HG03139 (cell line): ENCODE data around the gene DVL1.

Source experiments
- ATAC-seq: cut with Tn5 transposase; IDR thresholded peaks from one replicate; pipeline ENCODE4 v1.9.1; 2021; ENCODE audit not compliant: unreplicated experiment

The DVL1 gene

DNA sequence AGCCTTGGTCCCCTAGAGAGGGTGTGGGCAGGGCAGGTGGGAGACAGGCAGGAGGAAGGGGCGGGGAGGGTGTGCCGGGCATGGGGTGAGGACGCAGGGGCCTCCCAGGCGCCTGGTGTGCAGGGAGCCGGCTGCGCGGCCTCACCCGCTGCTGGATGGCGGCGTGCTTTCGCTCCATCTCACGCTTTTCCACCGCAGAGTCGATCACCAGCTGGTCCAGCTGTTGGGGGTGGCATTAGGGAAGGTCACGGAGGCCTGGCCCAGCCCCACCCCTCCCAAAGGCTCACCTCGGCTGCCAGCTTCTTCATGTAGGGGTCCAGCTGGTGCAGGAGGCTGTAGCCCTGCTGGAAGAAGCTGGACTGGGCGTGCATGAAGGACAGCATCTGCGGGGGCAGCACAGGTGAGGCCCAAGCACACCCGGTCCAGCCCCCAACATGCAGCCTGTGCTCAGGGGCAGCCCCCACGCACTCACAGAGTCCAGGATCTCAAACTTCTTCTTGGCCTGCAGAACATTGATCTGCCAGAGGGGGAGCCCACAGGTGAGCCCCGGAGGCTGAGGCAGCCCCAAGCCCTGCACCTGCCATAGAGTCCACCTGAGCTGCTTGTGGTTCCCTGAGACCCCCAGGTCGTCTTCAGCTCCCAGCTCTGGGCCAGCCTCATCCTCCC, 49.4 kb downstream of the DVL1 start:
- no peak for ATAC-seq

DNA sequence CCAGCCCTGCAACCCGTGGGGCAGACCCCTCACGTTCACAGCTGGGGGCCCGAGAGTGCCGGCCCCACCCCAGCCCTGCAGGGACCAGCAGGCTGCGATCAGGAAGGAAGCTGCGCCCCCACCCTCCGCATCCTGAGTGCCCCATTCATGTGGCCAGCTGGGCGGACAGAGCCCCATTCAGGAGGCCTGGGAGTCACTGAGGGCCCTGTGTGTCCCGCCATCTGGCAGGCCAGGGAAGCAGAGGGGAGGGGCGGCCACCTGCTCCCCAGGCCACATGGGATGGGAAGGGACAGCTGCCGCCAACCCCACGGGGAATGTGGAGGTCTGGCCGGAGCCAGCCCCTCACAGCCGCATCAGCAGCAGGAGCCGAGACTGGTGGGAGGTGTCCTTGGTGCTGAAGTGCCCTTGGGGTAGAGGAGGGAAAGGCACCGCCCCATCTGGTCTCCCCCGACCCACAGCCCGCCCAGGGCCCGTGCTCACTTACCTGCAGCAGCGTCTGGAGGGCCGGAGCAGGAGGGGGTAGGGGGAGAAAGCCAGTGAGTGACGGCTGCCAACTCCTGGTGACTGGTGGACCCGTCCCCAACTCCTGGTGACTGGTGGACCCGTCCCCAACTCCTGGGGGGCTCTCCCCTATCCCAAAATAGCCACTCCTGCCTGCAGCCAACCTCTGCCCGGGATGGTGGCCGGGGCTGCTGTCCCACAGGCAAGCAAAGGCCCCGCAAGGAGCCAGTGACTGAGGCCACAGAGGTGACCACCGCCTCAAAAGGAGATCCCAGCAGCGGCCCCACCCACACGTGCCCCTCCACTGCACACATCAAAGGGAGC, 50.1 kb downstream of the DVL1 start:
- ATAC-seq, result no peak

DNA sequence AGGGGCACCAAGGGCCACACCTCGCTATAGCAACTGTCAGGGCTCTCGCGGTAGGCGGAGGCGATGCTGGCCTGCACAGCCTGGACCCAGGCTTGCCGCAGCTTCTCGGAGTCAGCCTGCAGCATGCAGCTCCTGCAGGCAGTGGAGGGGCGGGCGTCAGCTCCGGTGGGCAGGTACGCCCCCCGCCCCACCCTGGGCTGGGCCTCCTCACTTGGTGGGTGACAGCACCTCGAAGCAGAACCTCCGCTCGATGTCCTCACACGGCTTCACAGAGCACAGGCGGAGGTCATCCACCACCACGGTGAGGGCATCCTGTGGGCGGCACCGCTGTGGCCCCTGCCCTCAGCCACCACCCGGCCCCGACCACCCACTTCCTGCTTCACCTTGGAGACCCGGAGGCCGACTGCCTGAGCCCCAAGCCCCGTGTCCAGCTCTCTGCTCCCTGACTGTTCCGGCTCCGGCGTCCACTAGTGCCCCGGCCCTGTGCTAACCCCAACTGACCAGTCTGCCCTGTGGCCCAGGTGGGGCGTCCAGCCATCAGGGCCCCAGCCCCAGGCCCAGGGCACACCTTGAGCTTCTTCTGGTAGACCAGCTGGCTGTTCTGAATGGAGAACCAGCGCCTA, 51.3 kb downstream of the DVL1 start:
- ATAC-seq, result no peak

DNA sequence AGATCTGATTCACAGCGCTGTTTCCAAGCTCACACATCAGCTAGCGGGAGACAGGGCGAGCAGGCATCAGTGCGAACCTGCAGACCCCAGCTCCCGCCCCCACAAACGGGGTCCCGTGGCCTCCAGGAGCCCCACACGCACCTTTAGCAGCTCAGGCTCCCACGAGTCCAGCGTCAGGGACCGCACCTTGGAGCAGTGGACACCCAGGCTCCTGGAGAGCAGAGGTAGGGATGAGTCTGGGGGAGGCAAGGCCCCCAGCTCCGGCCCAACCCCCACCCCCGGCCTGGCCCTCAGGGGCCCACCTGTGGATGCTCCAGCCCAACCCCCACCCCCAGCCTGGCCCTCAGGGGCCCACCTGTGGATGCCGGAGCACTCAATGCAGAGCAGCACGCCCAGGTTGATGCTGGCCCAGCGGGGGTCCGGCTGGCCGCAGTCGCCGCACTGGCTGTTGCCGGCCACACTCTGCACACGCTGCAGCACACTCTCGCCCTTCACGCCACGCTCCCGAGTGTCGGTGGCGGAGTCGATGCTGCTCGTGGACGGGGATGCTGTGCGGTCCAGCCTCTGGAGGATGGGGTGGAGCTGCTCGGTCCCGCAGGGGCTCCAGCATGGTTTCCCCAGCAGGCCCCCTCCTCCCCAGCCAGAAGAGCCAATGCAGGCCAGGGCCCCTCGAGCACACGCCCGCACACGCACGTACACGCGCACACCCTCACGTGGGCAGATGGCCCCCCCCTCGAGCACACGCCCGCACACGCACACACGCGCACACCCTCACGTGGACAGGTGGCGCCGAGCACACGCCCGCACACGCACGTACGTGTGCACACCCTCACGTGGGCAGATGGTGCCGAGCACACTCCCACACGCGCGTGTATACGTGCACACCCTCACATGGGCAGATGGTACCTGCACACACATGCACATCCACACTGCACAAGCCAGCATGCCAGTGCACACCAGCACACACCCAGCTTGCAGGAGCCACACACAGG, 52.9 kb downstream of the DVL1 start:
- ATAC-seq, result no peak

DNA sequence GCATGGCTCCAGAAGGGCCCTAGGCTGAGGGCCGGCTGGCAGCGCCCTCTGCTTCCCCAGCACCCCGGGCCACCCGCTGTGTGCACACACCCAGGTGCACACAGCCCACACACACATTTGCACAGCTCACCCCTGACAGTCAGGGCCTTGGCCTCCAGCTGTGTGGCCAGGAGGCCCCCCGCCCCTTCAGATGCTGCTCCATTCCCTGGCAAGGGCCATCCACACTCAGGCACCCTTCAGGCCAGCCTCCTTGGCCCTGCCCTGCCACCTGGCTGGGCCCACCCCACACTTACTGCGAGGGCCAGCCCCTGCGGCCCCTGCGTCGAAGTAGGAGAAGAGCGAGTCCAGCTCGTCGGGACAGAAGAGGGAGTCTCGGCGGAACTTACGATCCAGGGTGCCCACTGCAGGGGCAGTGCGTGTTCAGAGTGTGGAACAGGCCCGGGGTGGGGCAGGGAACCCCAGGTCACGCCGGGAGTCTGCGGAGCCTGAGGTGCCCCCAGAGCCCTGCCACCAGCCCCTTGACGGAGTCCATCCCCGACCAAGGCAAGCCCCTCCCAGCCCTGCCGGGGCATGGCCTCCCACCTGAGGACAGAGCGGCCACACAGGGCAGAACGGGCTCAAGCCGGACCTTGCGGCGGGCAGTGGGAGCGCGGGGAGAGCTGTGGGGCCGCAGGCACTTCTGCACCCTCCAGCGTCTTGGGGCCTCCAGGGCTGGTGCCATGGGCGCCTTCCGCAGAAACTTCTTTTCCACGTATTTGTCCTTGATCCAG, 53.9 kb downstream of the DVL1 start:
- no peak for ATAC-seq

DNA sequence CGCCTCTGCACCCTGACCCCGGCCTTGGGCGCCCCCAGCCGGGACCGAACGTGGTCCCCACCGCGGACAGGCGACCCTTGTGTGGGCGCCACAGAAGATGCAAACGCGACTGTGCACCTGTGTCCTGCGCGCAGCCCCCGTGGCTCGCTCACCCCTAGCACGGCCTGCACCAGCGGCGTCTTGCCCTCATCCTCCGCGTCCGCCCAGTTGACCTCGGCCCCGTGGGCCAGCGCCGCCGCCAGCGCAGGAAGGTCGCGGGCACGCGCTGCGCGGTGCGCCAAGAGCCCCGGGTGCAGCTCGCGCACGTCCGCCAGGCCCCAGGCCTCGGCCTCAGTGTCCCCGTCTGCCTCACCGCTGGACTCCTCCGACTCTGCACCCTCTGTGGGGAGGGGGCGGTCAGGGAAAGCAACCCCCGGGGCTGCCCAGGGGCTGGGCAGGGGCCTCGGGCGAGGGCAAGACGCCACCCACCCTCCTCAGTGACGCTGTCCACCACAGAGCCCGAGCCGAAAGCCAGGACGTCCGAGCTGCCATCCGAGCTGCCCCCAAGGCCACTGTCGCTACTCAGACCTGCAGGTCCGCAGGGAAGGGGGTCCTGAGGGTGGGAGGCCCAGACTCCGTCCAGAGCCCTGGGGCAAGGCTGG, 54.8 kb downstream of the DVL1 start:
- no peak for ATAC-seq

DNA sequence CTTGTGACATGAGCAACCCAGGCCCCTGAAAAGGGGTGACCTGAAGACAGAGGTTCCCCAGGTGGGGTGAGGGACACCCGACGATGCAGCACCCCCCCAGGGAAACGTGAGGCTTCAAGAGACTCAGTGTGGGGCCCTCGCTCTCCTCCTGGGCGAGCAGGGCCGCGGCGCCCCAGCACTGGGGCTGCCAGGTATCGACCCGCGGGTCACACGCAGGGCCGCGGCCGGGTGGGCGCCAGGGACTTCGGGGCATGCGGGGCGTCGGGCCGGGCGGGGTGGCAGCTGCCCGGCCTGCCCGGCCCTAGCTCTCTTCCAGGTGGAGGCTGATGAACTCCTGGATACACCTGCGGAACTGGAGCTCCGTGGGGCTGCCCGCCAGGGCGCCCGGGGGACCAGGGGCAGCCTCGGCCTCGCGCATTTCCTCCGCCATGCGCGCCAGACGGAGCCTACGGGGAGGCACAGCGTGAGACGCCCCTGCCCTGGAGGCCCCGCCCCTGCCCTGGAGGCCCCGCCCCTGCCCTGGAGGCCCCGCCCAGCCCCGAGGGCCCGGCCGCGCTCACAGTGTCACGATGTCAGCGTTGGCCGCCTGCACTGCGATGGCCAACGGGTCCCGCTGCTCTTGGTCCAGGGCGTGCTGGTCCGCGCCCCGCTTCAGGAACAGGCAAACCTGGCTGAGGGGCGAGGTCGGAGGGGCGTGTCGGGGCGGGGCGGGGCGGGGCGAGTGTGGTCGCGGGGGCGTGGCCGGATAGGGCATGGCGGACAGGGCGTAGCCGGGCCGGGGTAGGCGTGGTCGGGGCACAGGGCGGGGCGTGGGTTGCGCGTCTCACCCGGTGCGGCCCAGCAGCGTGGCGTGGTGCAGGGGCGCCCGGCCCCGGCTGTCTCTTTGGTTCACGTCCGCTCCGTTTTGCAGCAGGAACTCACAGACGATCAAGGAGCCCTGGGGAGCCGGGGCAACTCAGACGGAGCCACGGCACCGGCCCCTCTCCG, 55.7 kb downstream of the DVL1 start:
- no peak for ATAC-seq

DNA sequence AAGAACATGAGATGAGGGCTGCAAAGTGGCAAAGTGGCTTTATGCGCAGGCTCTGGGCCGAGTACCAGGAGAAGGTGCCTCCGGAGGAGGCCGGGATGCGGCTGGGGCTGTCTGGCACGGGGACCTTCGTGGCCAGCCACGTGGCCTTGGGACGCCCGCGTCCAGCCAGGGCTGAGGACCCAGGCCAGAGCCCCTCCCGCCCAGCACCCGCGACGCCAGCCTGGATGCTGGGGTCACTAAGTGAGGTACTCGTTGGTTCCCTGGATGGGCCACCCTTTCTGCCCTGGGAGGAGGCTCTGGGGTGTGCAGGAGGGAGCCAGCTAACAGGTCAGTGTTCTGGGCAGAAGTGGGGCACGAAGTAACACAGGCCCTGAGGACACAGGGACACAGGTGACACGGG, 56.4 kb downstream of the DVL1 start:
- no peak for ATAC-seq

DNA sequence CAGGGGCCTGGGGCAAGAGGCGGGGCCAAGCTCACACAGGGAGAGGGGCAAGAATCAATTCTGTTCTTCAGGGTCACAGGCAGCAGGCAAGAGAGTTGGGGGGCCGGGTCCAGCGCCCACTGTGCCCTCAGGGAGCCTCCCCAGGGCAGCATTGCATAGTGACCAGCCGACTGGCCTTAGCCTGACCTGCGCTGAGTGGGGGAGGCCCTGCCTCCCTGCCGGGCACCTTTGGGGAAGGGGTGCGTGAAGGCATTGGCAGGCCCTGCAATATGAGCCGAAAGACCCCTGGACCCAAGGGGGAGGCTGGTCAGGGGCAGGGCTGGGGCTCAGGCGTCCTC, 56.8 kb downstream of the DVL1 start:
- no peak for ATAC-seq

DNA sequence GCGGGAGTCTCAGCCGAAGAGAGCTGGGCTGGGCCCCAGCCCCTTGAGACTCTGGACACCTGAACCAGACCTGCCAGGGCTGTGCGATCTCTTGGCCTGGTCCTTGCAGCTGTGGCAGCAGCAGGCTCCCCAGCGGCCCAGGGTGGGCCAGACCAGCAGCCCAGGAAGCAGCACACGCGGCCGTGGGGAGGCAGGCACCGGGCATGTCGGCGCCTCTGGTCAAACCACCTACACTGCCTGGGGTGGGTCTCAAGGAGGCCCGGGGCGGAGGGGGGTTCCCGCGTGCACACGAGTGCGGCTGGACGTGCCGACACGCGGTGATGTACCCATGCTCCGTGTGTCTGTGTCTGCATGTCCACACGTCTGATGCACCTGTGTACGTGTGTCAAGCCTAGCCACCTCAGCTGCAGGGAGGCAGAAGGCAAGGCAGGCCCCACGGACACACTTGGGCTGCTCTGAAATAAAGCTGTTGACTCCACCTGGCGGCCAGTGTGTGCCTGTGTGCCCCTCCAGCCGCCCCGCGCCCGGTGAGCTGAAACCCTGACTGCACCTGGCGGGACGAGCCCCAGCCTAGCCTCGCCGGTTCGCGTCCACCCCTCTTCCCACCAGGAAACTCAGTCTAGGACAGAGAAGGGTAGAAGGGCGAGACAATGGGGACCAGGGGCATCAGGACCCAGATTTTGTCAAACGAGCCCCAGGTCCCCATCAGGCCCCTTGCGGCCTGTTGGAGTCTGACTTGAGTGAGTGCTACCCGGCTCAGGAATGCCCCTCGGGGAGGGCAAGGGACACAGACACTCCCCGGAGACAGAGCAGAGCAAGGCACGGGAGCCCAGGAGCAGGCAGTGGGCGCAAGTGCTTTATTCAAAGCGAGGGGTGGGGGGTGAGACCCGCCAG, 57.4 kb downstream of the DVL1 start:
- ATAC-seq, result no peak

DNA sequence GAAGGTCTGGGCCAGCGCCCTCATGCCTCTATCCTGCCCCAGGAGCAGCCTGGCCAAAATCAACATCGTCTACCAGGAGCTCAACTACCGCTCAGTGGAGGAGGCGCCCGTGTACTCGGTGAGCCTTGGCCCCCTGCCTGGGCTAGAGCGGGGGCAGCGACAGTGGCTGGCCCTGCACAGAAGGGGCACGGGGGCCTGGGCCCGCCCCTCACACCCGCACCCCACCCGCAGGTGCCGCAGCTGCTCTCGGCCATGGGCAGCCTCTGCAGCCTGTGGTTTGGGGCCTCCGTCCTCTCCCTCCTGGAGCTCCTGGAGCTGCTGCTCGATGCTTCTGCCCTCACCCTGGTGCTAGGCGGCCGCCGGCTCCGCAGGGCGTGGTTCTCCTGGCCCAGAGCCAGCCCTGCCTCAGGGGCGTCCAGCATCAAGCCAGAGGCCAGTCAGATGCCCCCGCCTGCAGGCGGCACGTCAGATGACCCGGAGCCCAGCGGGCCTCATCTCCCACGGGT, 58.1 kb downstream of the DVL1 start:
- ATAC-seq, result no peak

DNA sequence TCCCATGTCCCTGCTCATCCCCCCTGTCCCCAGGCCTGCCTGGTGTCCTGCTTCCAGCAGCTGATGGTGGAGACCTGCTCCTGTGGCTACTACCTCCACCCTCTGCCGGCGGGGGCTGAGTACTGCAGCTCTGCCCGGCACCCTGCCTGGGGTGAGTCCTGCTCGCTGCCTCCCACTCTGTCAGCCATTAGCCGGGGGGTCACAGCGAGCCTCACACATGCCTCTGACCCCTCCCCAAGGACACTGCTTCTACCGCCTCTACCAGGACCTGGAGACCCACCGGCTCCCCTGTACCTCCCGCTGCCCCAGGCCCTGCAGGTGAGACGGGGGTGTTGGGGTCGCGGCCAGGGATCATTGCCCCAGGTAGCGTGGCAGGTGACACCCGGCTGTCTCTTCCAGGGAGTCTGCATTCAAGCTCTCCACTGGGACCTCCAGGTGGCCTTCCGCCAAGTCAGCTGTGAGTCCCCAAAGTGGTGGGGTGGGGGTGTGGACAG, 58.9 kb downstream of the DVL1 start:
- ATAC-seq, result no peak

DNA sequence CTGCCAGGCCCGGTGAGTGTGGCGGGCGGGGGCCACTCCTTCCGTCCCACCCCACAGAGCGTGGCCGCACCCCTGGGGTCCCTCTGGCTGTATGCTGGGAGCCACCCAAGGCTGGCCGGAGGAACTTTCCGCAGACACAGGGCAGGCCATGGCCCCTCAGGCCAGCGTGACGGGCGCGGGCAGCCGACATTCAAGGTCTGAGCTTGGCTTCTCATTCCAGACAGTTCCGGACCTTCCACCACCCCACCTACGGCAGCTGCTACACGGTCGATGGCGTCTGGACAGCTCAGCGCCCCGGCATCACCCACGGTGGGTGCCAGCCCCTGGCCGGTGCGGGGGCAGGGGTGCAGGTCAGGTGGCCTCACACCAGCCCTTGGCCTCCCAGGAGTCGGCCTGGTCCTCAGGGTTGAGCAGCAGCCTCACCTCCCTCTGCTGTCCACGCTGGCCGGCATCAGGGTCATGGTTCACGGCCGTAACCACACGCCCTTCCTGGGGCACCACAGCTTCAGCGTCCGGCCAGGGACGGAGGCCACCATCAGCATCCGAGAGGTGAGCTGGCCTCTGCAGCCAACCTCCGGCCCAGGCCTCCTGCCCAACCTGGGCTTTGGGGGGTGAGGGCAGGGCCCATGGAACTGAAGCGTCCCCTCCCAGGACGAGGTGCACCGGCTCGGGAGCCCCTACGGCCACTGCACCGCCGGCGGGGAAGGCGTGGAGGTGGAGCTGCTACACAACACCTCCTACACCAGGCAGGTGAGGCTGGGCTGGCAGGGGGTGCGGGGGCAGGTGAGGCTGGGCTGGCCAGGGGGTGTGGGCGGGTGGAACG, 61.7 kb downstream of the DVL1 start:
- no peak for ATAC-seq

DNA sequence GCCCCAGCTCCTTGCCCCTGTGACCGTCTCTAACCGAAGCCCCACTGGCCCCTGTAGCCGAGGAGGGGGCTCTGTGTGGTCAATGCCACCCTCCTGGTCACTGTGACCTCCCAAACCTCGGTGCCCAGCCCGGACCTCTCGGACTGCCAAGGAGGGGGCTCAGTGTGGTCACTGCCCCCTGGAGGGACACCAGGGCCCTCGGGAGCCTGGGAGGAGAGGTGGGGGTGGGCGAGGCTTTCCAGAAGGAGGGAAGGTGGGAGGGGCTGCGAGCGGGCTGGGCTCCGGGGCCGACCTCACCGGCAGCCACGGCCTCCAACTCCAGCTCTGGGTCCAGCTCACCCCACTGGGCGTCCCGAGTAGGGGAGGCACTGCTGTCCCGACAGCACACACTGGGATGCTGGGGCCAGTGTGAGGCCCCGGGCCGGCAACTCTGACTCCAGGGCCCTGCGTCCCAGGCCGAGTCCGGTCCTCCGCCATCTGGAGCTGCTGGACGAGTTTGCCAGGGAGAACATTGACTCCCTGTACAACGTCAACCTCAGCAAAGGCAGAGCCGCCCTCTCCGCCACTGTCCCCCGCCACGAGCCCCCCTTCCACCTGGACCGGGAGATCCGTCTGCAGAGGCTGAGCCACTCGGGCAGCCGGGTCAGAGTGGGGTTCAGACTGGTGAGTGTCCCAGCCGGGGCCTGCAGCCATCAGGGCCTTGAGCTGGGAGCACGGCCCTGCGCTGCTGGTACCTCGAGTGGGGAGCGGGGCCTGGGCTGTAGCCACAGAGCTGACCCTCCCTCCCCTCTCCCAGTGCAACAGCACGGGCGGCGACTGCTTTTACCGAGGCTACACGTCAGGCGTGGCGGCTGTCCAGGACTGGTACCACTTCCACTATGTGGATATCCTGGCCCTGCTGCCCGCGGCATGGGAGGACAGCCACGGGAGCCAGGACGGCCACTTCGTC, 62.6 kb downstream of the DVL1 start:
- no peak for ATAC-seq

DNA sequence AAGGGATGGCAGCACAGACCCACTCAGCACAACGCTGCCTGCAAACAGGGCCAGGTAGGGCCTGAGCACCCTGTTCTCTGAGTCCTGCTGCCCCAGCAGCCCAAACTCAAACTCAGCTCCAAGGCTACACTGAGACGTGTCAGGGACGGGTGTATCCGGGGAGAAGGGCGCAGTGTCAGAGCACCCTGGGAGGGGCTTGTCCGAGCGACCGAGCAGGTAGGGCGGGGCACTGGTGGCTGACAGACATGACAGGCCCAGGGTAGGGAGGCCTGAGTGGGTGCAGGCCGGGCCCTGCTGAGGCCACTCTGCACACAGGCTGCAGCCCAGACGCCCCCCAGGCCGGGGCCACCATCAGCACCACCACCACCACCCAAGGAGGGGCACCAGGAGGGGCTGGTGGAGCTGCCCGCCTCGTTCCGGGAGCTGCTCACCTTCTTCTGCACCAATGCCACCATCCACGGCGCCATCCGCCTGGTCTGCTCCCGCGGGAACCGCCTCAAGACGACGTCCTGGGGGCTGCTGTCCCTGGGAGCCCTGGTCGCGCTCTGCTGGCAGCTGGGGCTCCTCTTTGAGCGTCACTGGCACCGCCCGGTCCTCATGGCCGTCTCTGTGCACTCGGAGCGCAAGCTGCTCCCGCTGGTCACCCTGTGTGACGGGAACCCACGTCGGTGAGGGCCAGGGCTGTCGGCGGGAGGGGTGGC, 63.5 kb downstream of the DVL1 start:
- ATAC-seq, result no peak
